ENCODE data around the gene H2BK1. TPM values are rescaled to one million over a fixed set of nuclear protein-coding genes. Genes with fewer than 3 reads are reported as not detected.

H2BK1 gene
- total RNA-seq, 2 donors from 2014 or later = 3.0 TPM; not detected in 1

DNA sequence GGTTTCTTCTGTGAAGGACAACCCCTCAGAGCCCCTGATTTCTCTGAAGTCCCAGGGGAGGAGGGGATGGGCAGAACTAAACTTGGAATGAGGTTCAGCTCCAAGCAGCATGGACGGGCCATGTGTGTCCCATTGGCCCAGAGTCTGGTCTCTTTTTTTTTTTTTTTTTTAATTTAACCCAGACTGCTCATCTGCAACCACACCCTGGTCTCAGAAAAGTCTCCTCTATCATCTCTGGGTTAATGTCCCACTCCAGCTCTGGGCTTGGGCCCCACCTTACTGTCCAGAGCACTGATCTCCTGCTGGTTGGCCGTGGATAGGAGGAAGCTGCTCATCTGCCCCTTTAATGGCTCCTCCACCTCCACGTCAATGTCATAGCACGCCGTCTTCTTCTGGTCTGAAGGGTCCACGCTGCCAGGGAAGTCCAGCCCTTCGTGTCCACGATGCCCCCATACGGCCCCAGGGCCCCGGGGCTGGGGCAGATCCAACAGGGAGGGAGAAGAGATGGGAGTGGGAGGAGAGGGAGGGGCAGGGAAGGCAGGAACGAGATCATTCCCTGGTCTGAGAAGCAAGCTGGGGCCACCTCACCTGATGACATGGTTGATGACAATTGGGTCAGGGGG lies 29.7 kb upstream of the H2BK1 start:
- Histone ChIP-seq H3K4me3 (no peak overlapping the region), H3K27me3 (replicated peaks; ENCODE audit: insufficient read depth) (no peaks in the 10 kb centered on the region), H3K27ac (no peak overlapping the region), H3K4me1 (replicated peaks) (no peaks in the 10 kb centered on the region), H3K36me3 (peaks cover 2 to 5% of the 10 kb centered on the region in 2 donors), H3K9me3 (no peaks in the 10 kb centered on the region)
- intact Hi-C loops (cut with DNase I) = no loop called here
- DNase-seq (ENCODE audit: low spot score) = no peak
- TF ChIP-seq POLR2AphosphoS5 (IDR thresholded peaks at IDR 0.05) (no peak), POLR2A (IDR thresholded peaks at IDR 0.05) (no peak)
- TF ChIP-seq, protein P1, sequence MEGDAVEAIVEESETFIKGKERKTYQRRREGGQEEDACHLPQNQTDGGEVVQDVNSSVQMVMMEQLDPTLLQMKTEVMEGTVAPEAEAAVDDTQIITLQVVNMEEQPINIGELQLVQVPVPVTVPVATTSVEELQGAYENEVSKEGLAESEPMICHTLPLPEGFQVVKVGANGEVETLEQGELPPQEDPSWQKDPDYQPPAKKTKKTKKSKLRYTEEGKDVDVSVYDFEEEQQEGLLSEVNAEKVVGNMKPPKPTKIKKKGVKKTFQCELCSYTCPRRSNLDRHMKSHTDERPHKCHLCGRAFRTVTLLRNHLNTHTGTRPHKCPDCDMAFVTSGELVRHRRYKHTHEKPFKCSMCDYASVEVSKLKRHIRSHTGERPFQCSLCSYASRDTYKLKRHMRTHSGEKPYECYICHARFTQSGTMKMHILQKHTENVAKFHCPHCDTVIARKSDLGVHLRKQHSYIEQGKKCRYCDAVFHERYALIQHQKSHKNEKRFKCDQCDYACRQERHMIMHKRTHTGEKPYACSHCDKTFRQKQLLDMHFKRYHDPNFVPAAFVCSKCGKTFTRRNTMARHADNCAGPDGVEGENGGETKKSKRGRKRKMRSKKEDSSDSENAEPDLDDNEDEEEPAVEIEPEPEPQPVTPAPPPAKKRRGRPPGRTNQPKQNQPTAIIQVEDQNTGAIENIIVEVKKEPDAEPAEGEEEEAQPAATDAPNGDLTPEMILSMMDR (IDR thresholded peaks at IDR 0.05) = no peak
- WGBS = 52% methylated on average over 11 of the region's 11 CpGs

DNA sequence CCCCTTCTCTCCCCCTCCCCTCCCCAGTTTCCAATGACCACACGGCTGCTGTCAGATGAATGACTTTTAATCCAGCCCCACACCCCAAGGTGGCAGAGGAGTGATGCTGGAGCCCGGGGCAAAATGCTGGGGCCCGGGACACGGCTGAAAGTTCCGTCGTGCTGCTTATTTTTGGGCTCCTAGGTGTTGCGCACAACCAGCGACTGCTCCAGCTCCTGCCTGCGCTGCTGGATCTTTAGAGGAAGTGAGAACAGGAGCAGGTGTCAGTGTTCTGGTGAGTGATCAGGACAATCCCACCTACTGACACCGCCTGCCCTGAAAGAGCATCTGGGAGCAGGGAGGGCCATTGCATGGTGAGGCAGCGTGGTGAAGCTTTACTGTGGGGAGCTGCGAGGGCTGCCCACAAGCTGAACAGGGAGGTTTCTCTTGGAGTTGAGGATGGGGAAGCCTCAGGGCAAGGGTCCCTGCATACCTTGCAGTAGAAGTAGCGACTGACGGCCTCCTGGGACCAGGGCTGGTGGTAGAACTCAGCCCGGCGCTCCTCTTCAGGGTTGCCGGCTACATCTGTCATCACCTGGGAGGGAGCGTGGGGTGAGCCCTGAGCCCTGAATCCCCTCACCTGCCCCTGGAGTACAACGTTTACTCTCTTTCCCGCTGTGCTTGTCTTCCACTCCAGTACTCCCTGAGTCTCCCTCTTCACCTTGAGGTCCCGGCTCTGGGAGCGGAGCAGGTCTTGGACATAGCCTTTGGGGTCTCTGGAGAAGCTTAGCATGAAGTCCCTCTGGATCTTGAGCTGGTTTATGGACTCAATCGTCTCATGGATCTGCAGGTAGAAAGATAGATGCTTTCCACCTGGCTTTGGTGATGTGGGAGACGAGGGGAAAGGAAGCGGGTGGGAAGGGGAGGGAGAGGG lies 28.9 kb upstream of the H2BK1 start:
- WGBS = 85% methylated on average over 23 of the region's 25 CpGs
- Histone ChIP-seq H3K9me3 (no peaks in the 10 kb centered on the region), H3K27me3 (replicated peaks; ENCODE audit: insufficient read depth) (no peaks in the 10 kb centered on the region), H3K36me3 (peaks cover 2 to 5% of the 10 kb centered on the region in 2 donors), H3K27ac (no peak overlapping the region), H3K4me1 (replicated peaks) (no peaks in the 10 kb centered on the region), H3K4me3 (no peak overlapping the region)
- TF ChIP-seq POLR2A (IDR thresholded peaks at IDR 0.05) (no peak), POLR2AphosphoS5 (IDR thresholded peaks at IDR 0.05) (no peak)
- TF ChIP-seq, protein P1 (IDR thresholded peaks at IDR 0.05) = no peak
- DNase-seq (ENCODE audit: low spot score) = no peak
- intact Hi-C loops (cut with DNase I) = no loop called here

DNA sequence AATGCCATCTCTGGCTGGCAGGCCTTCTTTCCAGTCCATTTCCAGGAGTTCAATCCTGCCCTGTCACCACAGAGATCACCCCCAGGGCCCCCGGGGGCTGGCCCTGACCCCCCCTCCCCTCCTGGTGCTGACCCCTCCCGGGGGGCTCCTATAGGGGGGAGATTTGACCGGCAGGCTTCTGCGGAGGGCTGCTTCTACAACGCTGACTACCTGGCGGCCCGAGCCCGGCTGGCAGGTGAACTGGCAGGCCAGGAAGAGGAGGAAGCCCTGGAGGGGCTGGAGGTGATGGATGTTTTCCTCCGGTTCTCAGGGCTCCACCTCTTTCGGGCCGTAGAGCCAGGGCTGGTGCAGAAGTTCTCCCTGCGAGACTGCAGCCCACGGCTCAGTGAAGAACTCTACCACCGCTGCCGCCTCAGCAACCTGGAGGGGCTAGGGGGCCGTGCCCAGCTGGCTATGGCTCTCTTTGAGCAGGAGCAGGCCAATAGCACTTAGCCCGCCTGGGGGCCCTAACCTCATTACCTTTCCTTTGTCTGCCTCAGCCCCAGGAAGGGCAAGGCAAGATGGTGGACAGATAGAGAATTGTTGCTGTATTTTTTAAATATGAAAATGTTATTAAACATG lies 28.0 kb upstream of the H2BK1 start:
- intact Hi-C loops (cut with DNase I) = no loop called here
- no peaks in the 10 kb centered on the region for H3K9me3 ChIP-seq
- no peaks in the 10 kb centered on the region for H3K27me3 ChIP-seq (replicated peaks; ENCODE audit: insufficient read depth)
- no peak overlapping the region for H3K27ac ChIP-seq
- TF ChIP-seq POLR2AphosphoS5 (IDR thresholded peaks at IDR 0.05) (no peak), POLR2A (IDR thresholded peaks at IDR 0.05) (no peak)
- TF ChIP-seq, protein P1 (IDR thresholded peaks at IDR 0.05) = no peak
- WGBS = 73% methylated on average over 17 of the region's 17 CpGs
- DNase-seq (ENCODE audit: low spot score) = no peak
- peaks cover 2 to 5% of the 10 kb centered on the region in 2 donors for H3K36me3 ChIP-seq
- peaks cover 3% of the 10 kb centered on the region for H3K4me1 ChIP-seq (replicated peaks)
- H3K4me3 ChIP-seq = no peak overlapping the region

DNA sequence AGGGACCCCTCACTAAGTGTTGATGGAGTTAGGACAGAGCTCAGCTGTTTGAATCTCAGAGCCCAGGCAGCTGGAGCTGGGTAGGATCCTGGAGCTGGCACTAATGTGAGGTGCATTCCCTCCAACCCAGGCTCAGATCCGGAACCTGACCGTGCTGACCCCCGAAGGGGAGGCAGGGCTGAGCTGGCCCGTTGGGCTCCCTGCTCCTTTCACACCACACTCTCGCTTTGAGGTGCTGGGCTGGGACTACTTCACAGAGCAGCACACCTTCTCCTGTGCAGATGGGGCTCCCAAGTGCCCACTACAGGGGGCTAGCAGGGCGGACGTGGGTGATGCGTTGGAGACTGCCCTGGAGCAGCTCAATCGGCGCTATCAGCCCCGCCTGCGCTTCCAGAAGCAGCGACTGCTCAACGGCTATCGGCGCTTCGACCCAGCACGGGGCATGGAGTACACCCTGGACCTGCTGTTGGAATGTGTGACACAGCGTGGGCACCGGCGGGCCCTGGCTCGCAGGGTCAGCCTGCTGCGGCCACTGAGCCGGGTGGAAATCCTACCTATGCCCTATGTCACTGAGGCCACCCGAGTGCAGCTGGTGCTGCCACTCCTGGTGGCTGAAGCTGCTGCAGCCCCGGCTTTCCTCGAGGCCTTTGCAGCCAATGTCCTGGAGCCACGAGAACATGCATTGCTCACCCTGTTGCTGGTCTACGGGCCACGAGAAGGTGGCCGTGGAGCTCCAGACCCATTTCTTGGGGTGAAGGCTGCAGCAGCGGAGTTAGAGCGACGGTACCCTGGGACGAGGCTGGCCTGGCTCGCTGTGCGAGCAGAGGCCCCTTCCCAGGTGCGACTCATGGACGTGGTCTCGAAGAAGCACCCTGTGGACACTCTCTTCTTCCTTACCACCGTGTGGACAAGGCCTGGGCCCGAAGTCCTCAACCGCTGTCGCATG lies 27.2 kb upstream of the H2BK1 start:
- H3K9me3 ChIP-seq = no peaks in the 10 kb centered on the region
- no peak overlapping the region for H3K27ac ChIP-seq
- TF ChIP-seq, protein P1 (IDR thresholded peaks at IDR 0.05) = no peak
- TF ChIP-seq POLR2AphosphoS5 (IDR thresholded peaks at IDR 0.05) = no peak
- TF ChIP-seq POLR2A (IDR thresholded peaks at IDR 0.05) = no peak
- 81% methylated on average over 33 of the region's 44 CpGs for WGBS
- intact Hi-C loops (cut with DNase I) = no loop called here
- H3K27me3 ChIP-seq (replicated peaks; ENCODE audit: insufficient read depth) = no peaks in the 10 kb centered on the region
- H3K4me3 ChIP-seq = no peak overlapping the region
- H3K4me1 ChIP-seq (replicated peaks) = peaks cover 3% of the 10 kb centered on the region
- no peak for DNase-seq (ENCODE audit: low spot score)
- peaks cover 2 to 5% of the 10 kb centered on the region in 2 donors for H3K36me3 ChIP-seq
